HFF-Myc (cell line): ENCODE measurements around the gene COL6A5.

Experiments
- DNase-seq: peaks from one replicate; pipeline ENCODE4 v3.0.0-alpha.2; 2011; ENCODE audit warnings: low read depth; ENCODE audit errors: extremely low read depth
- H3K4me3 ChIP-seq: replicated peaks from 2 replicates; pipeline ENCODE4 v1.5.1; 2011; ENCODE audit warnings: low read depth, mild to moderate bottlenecking, control low read depth, low read length
- TF ChIP-seq, protein P1 (sequence below): IDR thresholded peaks from 2 replicates; pipeline ENCODE4 v1.5.1; 2012; ENCODE audit warnings: mild to moderate bottlenecking, low read depth, low read length, control low read depth; ENCODE audit errors: missing control alignments

Gene COL6A5

DNA sequence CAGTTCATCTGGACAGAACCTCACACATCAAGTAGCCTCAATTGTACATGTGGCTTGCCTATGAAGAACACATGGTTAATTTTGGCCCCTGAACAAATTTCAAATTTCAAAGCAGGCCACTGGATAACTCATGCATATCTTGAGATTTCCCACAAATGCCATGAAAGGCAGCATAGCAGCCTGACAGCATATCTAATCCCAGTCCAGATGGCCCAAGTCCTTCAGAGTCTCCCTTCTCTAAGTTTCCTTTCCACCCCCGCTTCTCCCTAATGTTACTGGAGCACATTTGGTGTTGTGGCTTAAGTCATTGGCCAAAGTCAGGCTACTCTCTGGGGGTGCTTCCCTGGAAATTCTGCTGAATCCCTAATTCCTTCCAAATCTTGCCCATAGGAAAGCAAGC lies 117.7 kb downstream of the COL6A5 start:
- no peak for DNase-seq
- H3K4me3 ChIP-seq = no peak overlapping the region
- TF ChIP-seq, protein P1, sequence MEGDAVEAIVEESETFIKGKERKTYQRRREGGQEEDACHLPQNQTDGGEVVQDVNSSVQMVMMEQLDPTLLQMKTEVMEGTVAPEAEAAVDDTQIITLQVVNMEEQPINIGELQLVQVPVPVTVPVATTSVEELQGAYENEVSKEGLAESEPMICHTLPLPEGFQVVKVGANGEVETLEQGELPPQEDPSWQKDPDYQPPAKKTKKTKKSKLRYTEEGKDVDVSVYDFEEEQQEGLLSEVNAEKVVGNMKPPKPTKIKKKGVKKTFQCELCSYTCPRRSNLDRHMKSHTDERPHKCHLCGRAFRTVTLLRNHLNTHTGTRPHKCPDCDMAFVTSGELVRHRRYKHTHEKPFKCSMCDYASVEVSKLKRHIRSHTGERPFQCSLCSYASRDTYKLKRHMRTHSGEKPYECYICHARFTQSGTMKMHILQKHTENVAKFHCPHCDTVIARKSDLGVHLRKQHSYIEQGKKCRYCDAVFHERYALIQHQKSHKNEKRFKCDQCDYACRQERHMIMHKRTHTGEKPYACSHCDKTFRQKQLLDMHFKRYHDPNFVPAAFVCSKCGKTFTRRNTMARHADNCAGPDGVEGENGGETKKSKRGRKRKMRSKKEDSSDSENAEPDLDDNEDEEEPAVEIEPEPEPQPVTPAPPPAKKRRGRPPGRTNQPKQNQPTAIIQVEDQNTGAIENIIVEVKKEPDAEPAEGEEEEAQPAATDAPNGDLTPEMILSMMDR = no peak

DNA sequence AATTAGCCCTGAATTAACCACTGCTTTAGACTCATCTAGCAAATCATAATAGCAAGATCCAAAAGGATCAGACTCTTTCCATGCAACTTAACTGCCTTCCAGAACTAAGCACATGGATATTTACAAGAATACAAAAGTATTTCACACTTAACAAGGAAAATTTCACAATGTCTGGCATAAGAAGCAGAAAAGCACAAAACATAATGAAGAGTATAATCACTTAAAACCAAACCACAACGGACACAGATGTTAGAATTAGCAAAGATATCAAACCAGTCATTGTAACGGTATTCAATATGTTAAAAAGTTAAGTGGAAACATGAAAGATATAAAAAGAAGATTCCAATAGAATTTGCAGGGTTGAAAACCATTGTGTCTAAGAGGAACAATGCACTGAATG lies 120.0 kb downstream of the COL6A5 start:
- no peak overlapping the region for H3K4me3 ChIP-seq
- no peak for DNase-seq
- TF ChIP-seq, protein P1 = no peak

DNA sequence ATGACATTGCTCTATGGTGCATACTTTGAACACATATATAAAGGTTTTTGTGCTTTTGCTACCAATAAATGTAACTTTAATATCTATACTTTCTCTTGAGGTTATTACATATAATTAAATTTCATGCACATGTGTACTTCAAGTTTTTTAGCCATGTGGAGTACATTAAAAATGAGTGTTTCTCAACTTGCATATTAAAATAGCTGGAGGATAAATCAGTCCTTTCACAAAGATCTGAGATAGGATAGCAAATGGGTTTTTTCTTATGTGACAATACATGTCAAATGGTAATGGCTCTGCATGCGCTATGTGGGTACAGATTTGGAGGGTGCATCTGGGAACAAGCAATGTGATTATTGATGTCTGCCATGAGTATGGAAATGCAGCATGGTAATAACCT lies 122.8 kb downstream of the COL6A5 start:
- TF ChIP-seq, protein P1 = no peak
- H3K4me3 ChIP-seq = no peak overlapping the region
- no peak for DNase-seq

DNA sequence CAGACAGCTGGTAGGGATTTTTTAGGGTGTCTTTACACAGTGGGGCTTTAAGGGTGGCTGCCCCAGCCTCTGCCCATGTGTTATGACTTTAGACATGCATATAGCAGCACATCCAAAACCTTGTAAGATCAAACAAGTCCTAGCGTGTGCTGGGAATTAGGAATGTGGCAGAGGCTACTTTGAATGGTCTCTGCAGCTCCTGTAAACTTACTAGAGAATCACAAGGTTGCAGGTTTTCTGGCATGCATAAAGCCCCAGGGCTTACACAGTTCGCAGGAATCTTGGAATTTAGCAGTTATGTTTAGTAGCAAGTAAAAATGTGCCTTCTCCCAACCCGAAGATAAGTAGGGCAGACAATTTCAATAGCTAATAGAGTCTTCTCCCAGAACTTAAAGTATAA lies 124.7 kb downstream of the COL6A5 start:
- H3K4me3 ChIP-seq = no peak overlapping the region
- TF ChIP-seq, protein P1 = no peak
- no peak for DNase-seq

DNA sequence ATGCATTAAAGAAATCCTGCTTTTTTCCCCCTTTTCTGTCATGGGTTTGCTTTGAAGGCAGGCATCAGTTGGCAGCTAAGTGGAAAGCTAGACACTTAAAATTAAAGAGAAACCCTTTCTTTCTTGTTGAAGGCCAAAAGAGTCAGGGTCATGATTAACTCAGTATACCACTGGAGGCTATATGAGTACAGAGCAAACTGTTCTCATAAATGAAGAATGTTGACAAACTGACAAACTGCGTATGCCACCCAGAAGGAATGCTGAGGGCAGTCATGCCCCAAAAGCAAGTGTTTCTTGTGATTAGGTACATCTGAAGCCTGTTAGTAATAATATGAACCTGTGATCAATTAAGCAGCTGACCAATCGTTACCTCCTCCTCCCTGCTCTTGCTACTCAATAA lies 127.9 kb downstream of the COL6A5 start:
- DNase-seq = no peak
- H3K4me3 ChIP-seq = no peak overlapping the region
- TF ChIP-seq, protein P1 = no peak

DNA sequence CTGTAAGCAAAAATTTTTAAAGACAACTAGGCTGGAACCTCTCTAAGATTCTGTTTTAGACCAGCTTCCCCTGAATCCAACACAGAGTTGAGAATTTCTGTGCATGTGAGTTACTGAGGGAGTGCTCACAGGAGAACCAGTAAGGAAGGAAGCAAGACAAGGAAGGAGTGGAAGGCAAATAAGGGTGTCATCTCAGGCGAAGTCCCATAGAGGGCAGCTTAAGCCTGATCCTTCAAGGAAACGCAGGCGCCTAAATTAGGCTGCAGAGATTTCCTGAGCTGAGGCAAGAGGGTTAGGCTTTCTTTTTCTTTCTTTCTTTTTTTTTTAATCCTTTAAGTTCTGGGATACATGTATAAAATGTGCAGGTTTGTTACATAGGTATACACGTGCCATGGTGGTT lies 135.3 kb downstream of the COL6A5 start:
- DNase-seq = peak; percentile 12
- TF ChIP-seq, protein P1 = peak; percentile 6
- H3K4me3 ChIP-seq = no peak overlapping the region

DNA sequence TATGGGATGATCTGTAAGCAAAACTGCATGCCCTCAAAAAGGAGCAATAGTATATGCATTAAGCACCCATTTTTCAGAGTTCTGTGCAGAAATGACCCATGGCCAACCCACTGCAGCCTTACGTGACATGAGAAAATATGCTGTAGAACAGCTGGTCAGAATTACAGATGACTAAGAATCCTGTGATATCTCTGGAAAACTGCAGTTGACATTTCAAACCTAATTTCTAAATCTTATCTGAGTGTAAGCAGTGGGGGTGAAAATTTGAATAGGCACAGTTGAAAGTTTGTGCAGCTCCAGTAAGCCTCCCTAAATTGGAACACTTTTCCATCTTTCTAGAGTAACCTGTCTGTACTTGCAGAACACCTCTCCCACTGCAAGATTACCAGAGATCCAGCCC lies 142.8 kb downstream of the COL6A5 start:
- DNase-seq = no peak
- no peak overlapping the region for H3K4me3 ChIP-seq
- TF ChIP-seq, protein P1 = no peak
